NCI-H1694 (cell line): ENCODE measurements around the gene DNAAF5.

Experiments used
- DNase-seq: peaks from one replicate; lab custom pipeline; 2025; lab: John Stamatoyannopoulos, UW

DNAAF5 gene

GRCh38 chr7:707296-708000, 19.1 kb upstream of the DNAAF5 start:
- DNase-seq = no peak

DNA sequence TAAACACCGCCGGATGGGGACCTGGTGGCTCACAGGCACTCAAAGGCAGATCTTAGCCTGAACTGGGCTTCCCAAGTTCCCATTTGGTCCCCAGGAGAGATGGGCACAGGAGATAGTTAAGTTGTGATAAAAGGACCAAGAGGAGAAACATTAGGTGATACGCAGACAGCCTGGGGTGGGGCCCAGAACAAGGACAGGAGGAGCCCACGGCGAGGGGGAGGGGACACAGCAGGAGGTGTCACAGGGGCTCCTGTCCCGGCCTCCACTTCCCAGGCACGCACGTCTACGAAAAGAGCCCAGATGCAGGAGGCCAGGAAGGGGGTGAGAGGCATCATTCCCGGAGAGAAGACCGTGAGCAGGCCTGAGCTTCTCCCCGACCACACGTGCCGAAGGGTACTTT, 16.3 kb upstream of the DNAAF5 start:
- DNase-seq = no peak

DNA sequence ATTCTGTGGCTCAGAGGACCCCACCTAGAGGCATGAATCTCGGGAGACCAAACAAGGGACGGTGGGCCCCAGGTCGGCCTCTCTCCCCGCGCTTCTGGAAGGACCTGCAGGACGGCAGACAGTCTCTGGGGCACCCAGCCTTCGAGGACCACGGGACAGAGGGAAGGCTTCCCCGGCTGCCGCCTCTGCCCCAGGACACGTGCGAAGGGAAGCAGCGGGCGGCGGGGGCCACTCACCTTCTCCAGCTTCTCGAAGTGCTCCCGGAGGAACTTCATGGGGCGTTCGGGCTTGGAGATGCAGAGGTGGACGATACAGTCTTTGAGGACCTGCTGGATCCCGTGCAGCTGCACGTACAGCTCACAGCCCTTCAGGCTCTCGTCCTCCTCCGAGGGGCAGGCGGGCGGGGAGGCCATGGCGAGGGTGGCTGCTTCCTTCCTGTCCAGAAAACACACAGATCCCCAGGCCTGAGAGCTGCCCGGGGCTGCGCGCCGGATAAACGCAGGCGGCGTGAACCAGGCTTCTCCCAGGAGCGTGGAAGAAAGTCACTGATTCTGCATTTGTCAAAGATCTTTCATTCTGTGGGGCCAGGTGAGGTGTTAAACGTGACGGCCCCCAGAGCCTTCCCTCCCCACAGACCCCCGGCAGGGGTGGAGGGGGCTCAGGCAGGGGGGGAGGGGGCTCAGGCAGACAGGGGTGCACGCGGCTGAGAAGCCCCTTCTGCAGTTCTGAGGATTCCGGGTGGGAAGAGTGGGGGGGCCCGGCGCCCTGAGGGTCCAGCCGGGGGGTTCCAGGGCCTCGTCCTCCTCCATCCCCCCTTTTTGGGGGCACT, 15.2 kb upstream of the DNAAF5 start:
- no peak for DNase-seq

- no peak for DNase-seq
These were observed 14.5 kb upstream of the DNAAF5 start for GRCh38 chr7:711922-712380.

GRCh38 chr7:712381-713138, 13.9 kb upstream of the DNAAF5 start:
- DNase-seq = no peak

GRCh38 chr7:713139-713457, 13.4 kb upstream of the DNAAF5 start:
- no peak for DNase-seq

- no peak for DNase-seq
These were observed 12.8 kb upstream of the DNAAF5 start for GRCh38 chr7:713488-714230.

- DNase-seq = no peak
These were observed 12.2 kb upstream of the DNAAF5 start for GRCh38 chr7:714251-714671.

DNA sequence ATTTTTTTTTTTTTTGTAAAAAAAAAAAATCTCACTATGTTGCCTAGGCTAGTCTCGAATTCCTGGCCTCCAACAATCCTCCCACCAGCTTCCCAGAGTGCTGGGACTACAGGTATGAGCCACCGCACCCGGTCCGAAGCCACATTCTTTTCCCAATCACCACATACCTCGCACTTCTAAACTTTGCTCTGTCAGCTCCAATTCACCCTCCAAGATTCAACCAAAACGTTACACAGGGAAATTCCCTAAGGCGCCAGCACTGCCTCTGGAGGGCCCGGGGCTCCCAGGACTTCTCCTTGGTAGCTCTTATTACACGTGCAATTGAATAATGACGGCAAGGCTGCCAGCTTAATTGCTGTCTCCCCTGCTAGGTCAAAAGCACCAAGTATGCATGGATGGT, 10.3 kb upstream of the DNAAF5 start:
- no peak for DNase-seq

DNA sequence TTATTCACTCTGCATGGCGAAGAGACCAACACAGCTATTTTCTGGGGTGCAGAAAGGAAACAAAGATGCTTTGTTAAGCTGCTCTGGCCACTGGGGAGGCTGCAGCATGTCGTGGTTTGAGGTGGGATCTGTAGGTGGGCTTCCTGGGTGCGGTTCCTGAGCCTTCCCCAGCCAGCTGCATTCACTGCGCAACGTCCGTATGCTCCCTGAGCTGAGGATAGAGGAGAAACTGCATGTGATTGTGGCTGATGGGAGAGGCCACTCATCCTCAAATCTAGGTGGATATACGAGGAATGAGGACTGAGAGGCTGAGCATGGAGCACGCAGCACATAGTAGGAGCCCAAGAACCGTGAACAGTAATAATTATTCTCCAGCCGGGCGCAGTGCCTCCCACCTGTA, 9.9 kb upstream of the DNAAF5 start:
- DNase-seq = no peak

- no peak for DNase-seq
These were observed 4.8 kb upstream of the DNAAF5 start for GRCh38 chr7:721619-722248.

- DNase-seq = no peak
These were observed 3.0 kb upstream of the DNAAF5 start for GRCh38 chr7:723541-723940.

DNA sequence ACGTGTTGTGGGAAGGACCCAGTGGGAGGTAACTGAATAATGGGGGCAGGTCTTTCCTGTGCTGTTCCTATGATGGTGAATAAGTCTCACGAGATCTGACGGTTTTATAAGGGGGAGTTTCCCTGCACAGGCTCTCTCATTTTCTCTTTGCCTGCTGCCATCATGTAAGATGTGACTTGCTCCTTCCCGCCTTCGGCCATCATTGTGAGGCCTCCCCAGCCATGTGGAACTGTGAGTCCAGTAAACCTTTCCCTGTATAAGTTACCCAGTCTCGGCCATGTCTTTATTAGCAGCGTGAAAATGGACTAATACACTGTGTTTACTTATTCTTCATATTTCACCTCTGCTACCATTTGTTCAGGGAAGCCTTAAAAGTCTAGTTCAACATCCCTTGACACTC, 2.2 kb upstream of the DNAAF5 start:
- no peak for DNase-seq

GRCh38 chr7:725223-726005, 1.1 kb upstream of the DNAAF5 start:
- DNase-seq = no peak

GRCh38 chr7:726854-727103, 280 bp downstream of the DNAAF5 start:
- no peak for DNase-seq

DNA sequence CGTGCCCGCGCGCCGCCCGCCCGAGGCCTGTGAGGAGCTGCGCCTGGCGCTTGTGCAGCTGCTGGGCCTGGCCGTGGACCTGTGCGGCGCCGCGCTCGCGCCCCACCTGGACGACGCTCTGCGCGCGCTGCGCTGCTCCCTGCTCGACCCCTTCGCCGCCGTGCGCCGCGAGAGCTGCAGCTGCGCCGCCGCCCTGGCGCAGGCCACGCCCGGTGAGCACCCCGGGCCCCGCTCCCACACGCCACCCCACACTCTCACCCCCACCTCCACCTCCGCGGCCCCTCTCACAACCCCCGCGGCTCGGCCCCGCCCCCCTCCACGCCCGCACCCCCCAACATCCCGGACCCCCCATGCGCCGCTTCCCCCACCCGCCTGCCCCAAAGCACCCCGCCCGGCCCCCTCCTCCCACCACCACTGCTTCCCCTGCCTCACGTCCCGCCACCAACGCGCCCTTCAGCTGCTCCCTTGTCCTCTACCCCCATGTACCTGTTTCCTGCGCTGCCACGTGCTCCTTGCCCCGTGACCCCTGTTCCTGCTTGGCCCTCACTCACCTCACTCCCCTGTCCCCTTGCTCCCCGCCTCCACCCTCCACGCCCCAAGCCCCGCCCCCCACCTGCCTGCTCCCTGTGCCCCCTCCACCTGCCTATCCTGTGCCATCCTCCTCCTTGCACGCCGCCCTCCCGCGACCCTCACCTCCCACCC, 756 bp downstream of the DNAAF5 start, which contains the start of gene PRKAR1B:
PRKAR1B (minus strand) TSS at position 178 of the 702 bp plus-strand sequence. CDS start 15,776 bp downstream, outside the sequence.
- DNase-seq = no peak

GRCh38 chr7:727806-728460, 1.4 kb downstream of the DNAAF5 start:
- no peak for DNase-seq

DNA sequence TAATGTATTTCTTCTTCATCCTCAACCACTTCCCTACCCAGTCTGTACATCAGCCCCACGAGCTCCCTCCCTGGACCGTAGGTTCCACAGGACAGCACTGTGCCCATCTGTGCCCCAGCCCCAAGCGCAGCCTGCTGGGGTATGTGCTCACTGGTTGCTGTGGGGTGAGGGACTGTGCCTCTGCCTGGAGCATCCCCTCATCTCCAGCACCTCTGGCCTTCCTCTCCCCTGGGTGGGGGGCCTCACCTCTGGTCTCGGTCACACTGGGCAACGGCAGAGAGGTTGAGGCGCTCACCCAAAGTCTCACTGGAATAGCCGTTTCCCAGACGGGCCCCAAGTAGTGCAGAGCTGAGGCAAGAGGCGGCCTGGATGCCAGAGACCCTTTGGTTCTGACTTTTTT, 2.1 kb downstream of the DNAAF5 start:
- no peak for DNase-seq

- no peak for DNase-seq
These were observed 2.9 kb downstream of the DNAAF5 start for GRCh38 chr7:729140-730000.
